ENCODE data around the gene TBX5. TPM values are rescaled to one million over a fixed set of nuclear protein-coding genes. Genes with fewer than 3 reads are reported as not detected.

TBX5 gene
- total RNA-seq, 1 donor from 2014 or later: not detected

DNA sequence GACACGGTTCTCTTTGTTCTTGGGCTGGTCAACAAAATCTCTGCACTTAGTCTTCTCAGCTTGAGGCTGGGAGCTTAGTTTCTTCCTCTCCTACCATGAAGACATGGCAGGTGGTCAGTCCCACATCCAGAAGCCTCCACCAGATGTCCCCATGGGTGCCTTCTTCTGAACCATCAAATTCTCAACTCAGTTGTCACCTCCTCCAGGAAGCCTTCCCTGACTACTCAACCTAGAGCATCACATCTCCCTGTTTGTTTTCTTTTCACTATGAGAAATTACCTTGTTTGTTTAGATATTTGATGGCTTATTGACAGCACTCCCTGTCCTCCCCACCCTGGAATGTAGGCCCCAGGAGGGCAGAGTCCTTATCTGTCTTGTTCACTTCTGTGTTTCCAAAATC lies 84.4 kb downstream of the TBX5 start:
- no peak for DNase-seq (ENCODE audit: low read depth)
- TF ChIP-seq, protein P1, sequence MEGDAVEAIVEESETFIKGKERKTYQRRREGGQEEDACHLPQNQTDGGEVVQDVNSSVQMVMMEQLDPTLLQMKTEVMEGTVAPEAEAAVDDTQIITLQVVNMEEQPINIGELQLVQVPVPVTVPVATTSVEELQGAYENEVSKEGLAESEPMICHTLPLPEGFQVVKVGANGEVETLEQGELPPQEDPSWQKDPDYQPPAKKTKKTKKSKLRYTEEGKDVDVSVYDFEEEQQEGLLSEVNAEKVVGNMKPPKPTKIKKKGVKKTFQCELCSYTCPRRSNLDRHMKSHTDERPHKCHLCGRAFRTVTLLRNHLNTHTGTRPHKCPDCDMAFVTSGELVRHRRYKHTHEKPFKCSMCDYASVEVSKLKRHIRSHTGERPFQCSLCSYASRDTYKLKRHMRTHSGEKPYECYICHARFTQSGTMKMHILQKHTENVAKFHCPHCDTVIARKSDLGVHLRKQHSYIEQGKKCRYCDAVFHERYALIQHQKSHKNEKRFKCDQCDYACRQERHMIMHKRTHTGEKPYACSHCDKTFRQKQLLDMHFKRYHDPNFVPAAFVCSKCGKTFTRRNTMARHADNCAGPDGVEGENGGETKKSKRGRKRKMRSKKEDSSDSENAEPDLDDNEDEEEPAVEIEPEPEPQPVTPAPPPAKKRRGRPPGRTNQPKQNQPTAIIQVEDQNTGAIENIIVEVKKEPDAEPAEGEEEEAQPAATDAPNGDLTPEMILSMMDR (conservative IDR thresholded peaks at IDR 0.05; ENCODE audit: low read depth, low read length): no peak
- no peak overlapping the region for H3K4me3 ChIP-seq (ENCODE audit: low read depth, low read length)

DNA sequence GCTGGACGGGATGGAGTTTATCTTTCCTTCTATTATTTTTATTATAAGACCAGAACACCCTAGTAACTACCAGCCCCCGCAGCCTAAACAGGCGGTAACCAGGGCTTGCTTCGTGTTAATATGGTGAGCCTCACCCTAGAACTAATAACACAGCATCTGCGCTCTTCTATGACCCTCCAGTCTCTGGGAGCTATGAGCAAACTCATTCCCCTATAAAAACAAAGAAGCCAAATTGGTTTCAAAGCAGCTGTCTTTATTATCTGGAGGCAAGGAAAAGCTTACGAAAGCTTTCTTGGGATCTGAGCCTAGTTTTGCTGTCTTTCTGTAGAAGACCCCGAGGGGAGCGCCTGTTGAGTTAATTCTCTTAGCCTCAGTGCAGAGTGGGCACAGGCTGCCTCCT lies 85.0 kb downstream of the TBX5 start:
- TF ChIP-seq, protein P1 (conservative IDR thresholded peaks at IDR 0.05; ENCODE audit: low read depth, low read length): no peak
- H3K4me3 ChIP-seq (ENCODE audit: low read depth, low read length): no peak overlapping the region
- no peak for DNase-seq (ENCODE audit: low read depth)

DNA sequence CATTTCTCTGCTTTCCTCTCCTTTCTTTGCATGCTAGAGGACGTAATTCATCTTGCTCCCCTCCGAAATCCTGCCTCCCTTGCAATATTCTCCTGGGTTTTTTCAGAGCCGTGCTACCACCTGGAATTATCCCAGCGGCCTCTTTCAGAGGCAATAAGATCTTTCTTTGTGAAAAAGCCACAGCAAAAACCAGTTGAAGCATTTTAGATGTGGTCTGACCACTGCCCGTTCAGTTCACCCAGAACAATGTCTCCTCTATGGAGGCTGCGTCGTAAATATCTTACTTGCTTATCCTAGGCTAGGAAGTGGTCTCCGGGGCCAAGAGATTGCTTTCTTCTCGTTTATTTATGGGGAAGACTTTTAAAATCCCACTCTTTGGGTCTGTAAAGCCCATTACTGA lies 85.8 kb downstream of the TBX5 start:
- H3K4me3 ChIP-seq (ENCODE audit: low read depth, low read length): no peak overlapping the region
- no peak for DNase-seq (ENCODE audit: low read depth)
- TF ChIP-seq, protein P1 (conservative IDR thresholded peaks at IDR 0.05; ENCODE audit: low read depth, low read length): no peak

DNA sequence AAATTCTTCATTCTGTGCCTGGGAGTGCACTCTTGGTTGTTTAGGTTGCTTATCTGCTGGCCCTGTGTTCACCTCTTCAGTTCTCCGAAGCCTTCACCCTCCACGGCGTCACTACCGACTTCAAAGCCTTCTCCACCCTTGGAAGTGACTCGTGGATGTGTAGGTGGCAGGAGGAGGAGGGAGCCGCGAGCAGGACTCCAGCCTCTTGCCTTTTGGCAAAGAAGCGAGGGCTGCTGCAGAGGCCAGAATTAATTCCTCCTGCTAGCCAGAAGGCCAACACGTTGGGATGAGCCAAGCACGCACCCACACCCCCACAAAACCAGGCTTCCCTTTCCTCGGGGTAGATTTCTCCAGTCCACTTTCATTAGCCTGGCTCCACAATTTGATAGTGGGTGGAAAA lies 86.5 kb downstream of the TBX5 start:
- no peak for DNase-seq (ENCODE audit: low read depth)
- TF ChIP-seq, protein P1 (conservative IDR thresholded peaks at IDR 0.05; ENCODE audit: low read depth, low read length): no peak
- H3K4me3 ChIP-seq (ENCODE audit: low read depth, low read length): no peak overlapping the region

DNA sequence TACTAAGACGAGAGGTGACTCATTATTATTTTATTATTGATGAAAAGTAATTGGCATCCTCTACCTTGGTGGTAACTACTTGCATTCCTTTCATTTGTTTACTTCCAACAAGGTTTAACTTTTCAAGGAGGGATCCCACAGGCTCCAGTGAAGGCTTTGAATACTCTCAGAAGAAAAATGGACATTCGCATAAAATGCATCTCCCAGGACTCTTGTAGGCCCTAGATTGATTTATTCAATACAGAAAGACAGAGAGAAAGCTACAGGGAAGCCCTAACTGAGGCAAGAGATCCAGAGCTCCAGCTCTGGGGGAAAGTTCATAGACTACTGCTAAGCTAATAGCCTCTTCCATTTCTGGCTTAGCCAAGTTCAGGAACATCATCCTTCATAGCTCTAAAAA lies 87.0 kb downstream of the TBX5 start:
- no peak for DNase-seq (ENCODE audit: low read depth)
- TF ChIP-seq, protein P1 (conservative IDR thresholded peaks at IDR 0.05; ENCODE audit: low read depth, low read length): no peak
- H3K4me3 ChIP-seq (ENCODE audit: low read depth, low read length): no peak overlapping the region

DNA sequence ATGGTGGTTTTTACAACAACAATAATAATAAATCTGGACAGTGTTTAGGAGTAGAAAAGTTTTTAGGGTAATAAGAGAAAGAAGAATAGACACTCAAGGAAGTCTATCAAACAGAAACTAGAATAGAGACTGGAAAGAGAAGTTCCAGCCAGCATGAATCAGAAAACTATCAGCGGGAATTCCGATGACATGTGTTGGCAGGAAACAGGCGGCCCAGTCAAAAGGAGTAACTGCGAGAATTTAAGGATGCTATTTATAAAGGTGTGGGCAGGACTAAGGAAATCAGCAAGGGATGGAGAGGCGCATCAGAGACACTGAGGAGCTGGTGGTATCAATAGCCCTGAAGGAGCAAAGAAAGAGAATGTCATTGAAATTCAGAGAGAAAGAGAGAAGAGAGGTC lies 89.9 kb downstream of the TBX5 start:
- DNase-seq (ENCODE audit: low read depth): no peak
- H3K4me3 ChIP-seq (ENCODE audit: low read depth, low read length): no peak overlapping the region
- TF ChIP-seq, protein P1 (conservative IDR thresholded peaks at IDR 0.05; ENCODE audit: low read depth, low read length): no peak

DNA sequence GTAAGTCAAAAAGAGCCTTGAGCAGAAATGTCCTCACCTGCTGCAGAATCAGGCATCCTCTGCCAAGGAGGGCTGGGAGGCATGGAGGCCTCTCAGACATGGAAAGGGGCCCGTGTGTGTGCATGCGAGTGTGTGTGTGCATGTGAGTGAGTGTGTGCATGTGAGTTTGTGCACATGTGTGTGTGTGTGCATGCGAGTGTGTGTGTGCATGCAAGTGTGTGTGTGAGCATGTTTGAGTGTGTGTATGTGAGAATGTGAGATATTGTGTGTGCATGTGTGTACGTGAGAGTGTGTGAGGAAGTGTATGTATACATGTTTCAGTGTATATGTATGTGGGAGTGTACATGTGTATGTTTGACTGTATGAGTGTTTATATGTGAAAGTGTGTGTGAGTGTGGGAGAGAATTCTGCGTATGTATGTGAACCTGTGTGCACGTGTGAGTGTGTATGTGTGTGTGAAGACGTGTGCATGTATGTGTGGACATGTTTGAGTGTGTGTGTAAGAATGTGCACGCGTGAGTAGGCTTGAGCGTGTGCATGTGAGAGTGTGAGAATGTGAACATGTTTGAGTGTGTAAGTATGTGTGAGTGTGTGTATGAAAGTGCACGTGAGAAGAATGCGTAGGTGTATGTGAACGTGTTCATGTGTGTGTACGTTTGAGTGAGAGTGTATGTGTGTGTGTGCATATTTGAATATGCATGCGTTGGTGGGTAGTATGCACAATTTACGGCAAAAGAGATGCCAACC lies 90.8 kb downstream of the TBX5 start:
- TF ChIP-seq, protein P1 (conservative IDR thresholded peaks at IDR 0.05; ENCODE audit: low read depth, low read length): no peak
- no peak for DNase-seq (ENCODE audit: low read depth)
- no peak overlapping the region for H3K4me3 ChIP-seq (ENCODE audit: low read depth, low read length)
